Hematopoietic multipotent progenitor cell treated with erythropoietin and hydrocortisone succinate and interleukin-3 and kit ligand, for 4 days (in vitro differentiated cells): Measurements from ENCODE around the gene CTNNBIP1.
A peak's percentile ranks its signal among the peaks of the same experiment; 100 is the strongest.

Source experiments
- DNase-seq: peaks from one replicate; pipeline ENCODE4 v3.0.0-alpha.2; 2015

CTNNBIP1 gene

GRCh38 chr1:9852004-9852403, 58.1 kb downstream of the CTNNBIP1 start:
- no peak for DNase-seq

DNA sequence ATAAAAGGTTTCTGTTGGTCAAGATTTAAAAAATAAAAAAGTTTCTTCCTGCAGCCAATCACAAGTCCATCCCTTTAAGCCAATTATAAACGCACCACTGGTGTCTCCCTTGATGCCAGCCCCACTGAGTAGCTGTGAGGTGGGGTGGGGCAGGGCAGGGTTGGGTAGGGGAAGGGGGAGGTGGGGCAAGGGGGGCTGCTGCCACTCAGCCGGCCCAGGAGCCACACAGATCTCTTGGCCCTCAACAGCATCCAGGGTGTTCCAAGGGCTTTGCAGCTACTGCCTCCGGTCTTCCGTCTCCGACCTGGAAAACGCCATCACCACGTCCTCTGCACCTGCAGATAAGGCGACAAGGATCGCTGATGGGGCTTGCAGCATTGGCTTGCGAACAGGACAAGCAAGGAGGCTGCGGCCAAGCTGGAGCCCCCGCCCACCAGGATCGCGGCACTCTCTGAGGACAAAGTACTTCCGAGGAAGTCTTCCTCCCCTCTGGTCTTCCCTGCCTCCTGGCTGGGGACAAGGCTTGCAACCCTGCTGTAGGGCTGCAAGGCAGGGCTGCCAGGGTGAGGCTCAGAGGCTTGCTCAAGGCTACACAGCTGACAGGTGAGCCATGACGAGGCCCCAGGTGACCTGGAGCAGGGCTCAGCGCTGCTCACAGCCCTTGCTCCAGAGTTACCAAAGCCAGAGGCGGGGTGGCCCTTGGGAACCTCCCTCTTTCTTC, 59.5 kb downstream of the CTNNBIP1 start:
- peak; percentile 44 for DNase-seq

DNA sequence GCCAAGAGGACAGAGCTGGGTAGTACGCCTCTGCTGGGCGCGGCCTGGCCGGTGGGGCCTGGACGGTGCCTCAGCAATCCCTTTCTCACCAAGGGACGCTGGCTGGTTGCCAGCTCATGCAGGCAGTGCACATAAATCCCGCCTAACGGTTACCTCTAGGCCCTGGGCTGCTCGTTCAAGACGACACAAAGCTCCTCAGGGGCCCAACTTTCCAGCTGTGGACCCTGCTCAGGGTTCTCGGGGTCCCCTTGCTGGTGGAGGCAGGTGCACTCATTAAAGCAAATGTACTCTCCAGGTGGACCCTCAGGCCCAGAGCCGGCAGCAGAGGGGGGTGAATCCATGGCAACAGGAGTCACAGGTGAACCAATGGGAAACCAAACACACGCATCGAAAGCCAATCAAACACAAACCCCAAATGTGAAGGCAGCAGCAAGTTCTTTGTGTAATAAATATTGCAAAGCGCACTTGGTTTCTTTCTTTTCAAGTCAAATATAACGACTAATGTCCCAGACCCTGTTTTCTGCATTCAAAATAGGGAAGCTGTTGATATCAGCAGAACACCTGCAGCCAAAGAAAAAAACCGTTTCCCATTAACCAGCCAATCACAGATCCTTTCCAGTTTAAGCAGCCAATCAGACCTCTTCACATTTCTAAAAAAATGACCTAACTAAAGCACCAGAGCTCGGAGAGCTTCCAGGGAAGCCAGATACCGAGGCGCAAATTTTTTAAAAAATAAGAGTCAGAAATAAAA, 60.2 kb downstream of the CTNNBIP1 start:
- peak; percentile 93 for DNase-seq

DNA sequence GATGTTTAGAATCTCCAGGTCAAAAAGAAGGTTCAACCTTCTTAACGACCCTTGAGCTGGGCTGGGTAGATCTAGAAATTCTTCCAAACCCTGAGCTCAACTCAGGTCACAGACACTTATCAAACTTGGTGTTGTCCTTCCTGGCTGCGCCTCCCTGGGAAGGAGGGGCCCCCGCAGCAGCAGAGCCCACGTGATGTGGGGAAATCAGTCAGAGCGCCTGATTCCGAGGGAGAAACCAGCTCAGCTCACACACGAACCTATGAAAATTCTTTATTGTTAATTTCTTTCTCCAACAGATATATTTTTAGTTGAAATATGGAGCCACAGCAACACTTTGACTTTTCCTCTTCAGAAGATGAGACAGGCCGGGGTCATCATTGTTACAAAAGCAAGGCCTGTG, 62.0 kb downstream of the CTNNBIP1 start:
- peak; percentile 74 for DNase-seq

DNA sequence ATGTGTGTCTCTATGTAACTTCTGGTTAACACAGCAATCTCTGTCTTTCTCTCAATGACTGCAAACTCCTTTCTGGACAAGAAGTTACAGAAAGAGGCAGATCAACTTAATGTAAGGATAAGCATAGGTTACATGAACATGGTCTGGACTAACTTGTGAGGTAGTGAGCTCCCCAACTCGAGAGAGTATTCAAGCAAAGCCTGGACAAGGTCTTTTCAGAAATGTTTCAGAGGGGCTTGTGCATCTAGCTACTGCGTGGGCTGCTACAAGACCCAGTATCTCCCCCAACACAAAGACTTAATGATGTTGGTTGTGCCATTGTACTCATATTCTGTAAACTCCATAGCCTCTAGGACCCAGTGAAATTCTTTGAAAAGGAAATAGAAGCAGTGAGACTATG, 62.8 kb downstream of the CTNNBIP1 start:
- no peak for DNase-seq

GRCh38 chr1:9846611-9847171, 63.4 kb downstream of the CTNNBIP1 start:
- DNase-seq: no peak

DNA sequence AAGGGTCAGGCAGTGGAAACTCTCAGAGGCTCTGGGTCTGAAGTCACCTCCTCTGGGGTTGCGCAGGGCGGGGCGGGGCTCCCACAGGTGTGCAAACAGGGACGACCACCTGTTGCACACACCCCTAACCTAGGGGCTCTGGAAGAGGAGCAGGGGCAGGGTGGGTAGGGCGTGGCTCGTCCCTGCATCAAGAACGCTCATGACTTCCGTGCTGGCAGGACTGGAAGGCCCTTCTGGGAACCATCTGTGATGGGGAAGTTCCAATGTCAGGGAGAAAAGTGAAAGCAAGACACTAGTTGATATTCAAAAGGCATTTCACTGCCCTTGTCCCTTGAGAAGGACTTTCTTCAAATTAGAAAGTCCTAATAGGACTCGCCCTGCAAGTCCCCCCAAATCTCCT, 64.2 kb downstream of the CTNNBIP1 start:
- DNase-seq: no peak

DNA sequence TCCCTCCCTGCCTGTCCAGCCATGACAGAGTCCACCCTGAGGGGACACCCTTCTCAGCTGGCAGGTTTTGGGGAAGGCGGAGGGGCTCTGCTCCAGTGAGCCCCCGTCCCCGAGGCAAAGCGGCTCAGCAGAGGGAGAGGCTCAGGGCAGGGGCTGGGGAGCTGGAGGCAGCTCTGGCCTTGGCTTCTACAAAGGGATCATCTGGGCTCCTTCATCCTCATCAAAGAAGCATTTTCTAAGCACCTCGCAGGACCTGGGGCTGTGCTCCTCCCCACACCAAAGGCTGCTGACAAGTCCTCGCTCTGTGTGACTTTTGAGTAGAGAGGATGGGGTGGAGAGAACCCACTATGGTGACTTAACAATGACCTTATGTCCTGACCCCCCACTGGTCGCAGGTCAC, 65.3 kb downstream of the CTNNBIP1 start:
- no peak for DNase-seq

DNA sequence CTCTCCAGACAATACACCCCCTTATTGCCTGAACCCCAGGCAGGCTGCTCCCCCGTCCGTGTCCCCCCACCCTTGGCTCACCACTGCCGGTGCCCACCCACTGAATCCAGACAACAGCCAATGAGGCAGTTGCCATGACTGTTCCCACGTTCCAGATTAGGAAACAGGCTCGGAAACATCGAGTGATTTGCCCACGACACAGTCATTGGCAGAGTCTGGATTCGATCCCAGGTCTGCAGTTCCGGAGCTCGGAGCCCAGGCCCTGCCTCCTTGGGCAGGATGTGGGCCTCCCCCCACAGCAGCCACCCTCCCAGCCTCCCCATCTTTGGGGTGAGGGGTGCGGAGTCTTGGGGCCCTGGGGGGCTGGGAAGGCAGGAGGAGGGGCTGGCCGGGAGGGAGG, 66.0 kb downstream of the CTNNBIP1 start:
- no peak for DNase-seq

DNA sequence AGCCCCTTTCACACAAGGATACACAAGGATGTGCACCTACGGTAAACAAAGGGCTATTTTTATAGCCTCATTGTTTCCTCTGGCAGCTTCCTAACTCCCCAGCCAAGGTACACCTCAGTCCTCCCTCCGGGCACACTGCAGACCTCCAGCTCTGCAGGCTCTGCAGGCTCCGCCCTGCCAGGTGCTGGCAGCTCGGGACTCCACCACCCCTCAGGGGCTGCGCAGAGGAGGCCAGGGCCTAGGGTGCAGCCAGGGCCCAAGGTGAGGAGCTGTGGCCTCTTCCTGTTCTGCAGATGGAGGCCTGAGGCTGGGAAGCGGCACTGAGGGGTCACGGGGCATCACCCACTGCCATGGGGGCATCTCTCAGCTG, 66.5 kb downstream of the CTNNBIP1 start:
- DNase-seq: no peak

DNA sequence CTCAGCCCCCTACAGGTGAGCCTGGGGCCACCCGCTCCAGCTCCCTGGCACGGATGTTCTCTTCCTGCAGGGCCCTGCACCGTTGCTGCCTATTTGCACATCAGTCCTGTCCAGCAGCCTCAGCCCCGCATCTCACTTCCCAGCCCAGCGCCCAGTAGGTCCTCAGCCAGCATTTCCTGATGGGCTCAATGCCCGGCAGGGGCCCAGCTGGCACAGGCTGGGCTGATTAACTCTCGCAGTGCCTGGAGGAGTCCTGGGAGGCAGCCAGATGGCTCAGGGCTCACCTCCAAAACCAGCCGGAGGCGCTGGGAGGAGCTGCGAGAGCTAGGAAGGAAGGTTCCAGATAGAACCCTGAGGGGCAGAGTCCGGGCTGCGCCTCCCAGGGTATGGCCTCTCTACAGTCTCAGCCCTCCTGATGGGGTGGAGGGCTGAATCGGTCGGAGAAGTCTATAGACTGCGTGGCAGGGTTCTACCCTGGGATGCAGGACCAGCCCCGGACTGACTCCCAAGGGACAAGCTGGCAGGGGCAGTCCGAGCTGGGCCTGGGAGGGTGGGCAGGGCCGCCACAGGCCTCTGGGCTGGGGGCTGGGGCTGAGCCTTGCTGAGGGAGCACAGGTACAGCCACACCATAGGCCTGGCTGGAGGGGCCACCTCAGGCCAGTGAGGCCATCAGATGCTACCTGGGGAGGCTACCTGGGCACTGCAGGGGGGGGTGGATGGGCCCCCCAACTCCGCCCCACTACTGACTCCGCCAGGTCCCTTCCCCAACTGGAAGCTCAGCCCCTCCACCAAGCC, 67.1 kb downstream of the CTNNBIP1 start:
- DNase-seq: no peak

DNA sequence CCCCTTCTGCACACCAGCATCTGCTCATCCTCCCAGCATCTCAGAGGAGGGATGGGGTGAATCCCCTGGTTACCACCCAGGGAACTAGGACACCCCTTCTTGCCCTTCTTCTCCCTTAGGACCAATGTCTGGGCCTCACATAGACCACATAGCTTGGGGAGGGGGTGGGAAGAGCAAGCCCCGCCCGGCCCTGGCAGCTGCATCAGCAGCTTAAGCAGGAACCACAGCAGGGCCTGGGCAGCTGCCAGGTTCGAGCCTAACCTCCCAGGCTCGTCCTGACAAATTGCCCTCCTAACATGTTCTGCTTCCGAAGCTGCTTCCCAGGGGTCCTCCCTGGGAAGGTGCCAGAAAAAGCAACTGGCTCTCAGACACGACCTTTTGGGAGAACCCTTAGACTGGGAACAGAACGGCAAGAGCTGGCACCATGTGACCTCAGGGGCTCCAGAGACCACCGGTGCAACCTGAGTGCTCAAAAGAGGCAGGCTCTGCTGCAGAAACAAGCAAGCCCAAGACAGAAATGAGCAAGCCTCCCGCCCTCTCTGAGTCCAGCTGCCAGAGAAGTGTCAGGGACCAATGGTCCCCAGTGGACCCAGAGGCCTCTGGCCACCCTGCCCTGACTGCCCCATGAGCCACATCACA, 67.9 kb downstream of the CTNNBIP1 start:
- DNase-seq: no peak

GRCh38 chr1:9841460-9841859, 68.6 kb downstream of the CTNNBIP1 start:
- DNase-seq: no peak

DNA sequence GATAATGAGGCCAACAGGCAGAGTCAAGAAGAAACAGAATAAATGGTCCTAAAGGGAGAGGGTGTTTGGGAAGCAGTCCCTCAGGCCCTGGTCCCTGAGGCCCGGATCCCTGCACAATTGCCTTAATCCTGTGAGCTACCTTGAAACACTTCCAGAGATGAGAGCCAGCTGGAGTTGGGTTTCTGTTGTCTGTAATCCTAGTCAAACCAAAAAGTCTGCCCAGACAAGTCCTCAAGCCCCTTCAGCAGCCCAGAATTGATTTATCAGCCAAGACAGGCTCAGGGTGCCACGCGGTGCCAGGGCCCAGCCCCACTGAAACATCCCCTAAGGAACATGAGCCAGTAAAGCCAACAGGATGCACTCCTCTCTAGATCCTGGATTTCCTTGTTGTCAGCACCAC, 69.9 kb downstream of the CTNNBIP1 start:
- DNase-seq: no peak

GRCh38 chr1:9838946-9839345, 71.1 kb downstream of the CTNNBIP1 start:
- DNase-seq: no peak

GRCh38 chr1:9836632-9836960, 73.5 kb downstream of the CTNNBIP1 start:
- DNase-seq: no peak

DNA sequence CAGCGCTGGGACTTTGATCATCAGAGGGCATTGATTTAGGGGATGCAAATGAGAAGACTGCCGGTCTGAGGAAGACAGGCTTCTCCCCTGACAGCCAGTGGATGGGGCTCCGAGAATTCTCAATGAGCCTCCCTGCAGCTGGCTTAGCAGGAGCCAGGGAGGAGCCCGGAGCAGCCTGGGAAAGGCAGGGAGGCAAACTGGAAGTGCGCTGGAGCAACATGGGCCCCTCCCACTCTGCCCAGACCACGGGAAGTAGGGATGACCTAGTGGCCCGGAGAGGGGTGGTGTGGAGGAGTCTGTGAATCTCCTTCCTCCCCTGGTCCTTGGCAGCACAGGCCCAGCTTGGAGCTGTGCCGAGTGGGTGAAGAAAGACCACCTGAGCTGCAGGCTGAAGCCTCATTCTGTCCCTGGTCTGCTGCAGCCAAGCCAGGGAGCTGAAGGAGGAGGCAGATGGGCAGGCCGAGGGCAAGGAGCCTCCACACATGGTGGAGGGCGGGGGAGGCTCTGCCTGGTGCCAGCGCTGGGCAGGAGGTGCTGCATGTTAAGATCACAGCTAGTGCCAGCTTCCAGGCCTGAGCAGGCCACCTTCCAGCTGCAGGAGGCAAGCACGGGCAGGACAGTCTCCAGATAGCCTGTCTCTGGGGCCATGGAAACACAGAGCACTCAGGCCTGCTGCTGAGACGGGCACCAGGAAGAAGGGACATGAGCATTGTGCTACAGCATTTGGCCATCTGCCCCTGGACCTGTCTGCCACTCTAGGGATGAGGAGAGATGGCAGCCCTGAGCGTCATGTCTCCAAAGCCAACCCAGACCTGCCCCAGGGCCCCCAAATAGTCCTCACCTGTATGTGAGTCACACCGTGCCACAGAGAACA, 74.1 kb downstream of the CTNNBIP1 start:
- no peak for DNase-seq

DNA sequence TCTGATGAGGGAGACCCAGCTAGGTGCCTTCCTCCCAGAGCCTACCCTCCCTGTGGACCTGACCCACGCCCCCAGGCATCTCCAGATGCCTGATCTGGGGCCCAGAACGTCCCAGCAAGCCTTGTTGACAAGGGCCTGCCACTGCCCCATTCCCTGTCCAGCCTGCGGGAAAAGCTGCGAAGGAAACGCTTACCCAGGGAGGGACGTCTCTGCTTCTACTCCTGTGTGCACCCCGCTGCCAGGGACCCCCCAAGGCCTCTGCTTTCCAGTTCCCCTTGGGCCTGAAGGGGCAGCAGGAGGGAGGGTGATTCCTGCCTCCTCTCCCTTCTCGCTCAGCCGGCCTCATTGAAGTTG, 74.7 kb downstream of the CTNNBIP1 start:
- DNase-seq: no peak

GRCh38 chr1:9833632-9834031, 76.4 kb downstream of the CTNNBIP1 start:
- DNase-seq: no peak

DNA sequence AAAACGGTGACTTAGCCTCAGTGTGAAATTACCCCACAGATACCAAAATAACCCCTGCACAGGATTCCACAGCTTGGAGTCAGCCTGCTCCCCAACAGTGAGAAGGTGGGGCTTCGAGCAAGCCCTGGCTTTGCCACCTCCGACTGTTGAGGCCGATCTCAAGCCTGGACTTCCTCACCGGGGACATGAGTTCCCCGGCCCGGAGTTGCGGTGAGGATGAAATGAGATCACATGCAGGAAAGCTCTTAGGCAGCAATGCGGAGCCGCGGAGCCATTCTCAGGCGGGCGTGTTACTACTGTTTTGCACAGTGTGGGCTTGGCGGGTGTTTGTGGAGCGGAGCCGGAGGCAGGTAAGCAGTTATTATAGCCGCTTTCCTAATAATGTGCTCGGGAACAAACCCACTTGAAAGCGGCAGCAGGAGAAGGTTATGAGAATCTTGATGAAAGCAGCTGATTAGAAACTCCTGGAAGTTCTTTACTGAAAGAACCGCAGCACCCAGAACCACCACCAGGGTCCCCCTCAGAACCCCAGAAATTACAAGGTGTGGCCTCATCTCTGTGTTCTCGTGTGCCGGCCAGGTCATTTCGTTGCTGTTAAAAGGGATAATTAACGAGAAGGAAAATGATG, 82.4 kb downstream of the CTNNBIP1 start:
- peak; percentile 58 for DNase-seq

- DNase-seq: no peak
Measured at GRCh38 chr1:9826616-9827015, 83.5 kb downstream of the CTNNBIP1 start.

GRCh38 chr1:9826087-9826486, 84.0 kb downstream of the CTNNBIP1 start:
- DNase-seq: no peak
